Memory B cell (primary cell): ENCODE measurements around the gene LSM10.

ENCODE experiments used
- ATAC-seq: fragments of 150-1000 bp; cut with Tn5 transposase; 2 replicates; pipeline ENCODE4 v1.10.0; 2021; ENCODE audit warnings: low read depth, mild to moderate bottlenecking, moderate library complexity
- DNase-seq, 2 donors: peaks; one replicate each; pipeline ENCODE4 v3.0.0; 2022; ENCODE audit warnings: low spot score in 2 of 2
- H3K27ac Mint-ChIP-seq: one replicate; pipeline ENCODE4 v1.8.0; 2022; ENCODE audit warnings: mild to moderate bottlenecking, moderate library complexity, mixed read lengths
- H3K27me3 Mint-ChIP-seq: one replicate; pipeline ENCODE4 v1.8.0; 2022; ENCODE audit warnings: mixed read lengths
- H3K36me3 Mint-ChIP-seq: one replicate; pipeline ENCODE4 v1.8.0; 2022; ENCODE audit warnings: mild to moderate bottlenecking, mixed read lengths
- H3K4me1 Mint-ChIP-seq: one replicate; pipeline ENCODE4 v1.8.0; 2022; ENCODE audit warnings: mixed read lengths
- H3K4me3 Mint-ChIP-seq: one replicate; pipeline ENCODE4 v1.8.0; 2022; ENCODE audit warnings: mild to moderate bottlenecking, moderate library complexity, mixed read lengths
- H3K9me3 Mint-ChIP-seq: one replicate; pipeline ENCODE4 v1.8.0; 2022; ENCODE audit warnings: mixed read lengths

Gene LSM10

GRCh38 chr1:36397378-36398230, at the start of gene LSM10:
Gene LSM10, minus strand, starts transcription at chr1:36397908. Its CDS starts 3,779 bp downstream, at chr1:36394129.
- Mint-ChIP-seq H3K27ac (peak within 1 kb of the TSS; percentile 96), H3K4me3 (peak within 1 kb of the TSS; percentile 97), H3K27me3 (no peaks in the 10 kb centered on the region), H3K36me3 (peaks cover 12% of the 10 kb centered on the region), H3K4me1 (peaks cover 33% of the 10 kb centered on the region), H3K9me3 (no peaks in the 10 kb centered on the region)
- ATAC-seq (peak; percentile 84), DNase-seq (peak; percentile 81 to 83)

GRCh38 chr1:36447450-36447849, 49.7 kb upstream of the LSM10 start:
- ATAC-seq (no peak), DNase-seq (no peak)
- Mint-ChIP-seq H3K4me1 (peaks cover 6% of the 10 kb centered on the region), H3K9me3 (no peaks in the 10 kb centered on the region), H3K27ac (no peak overlapping the region), H3K36me3 (no peaks in the 10 kb centered on the region), H3K27me3 (no peaks in the 10 kb centered on the region), H3K4me3 (no peak overlapping the region)

GRCh38 chr1:36446746-36447145, 49.0 kb upstream of the LSM10 start:
- Mint-ChIP-seq H3K4me3 (no peak overlapping the region), H3K27me3 (no peaks in the 10 kb centered on the region), H3K36me3 (no peaks in the 10 kb centered on the region), H3K4me1 (peaks cover 4% of the 10 kb centered on the region), H3K27ac (no peak overlapping the region), H3K9me3 (no peaks in the 10 kb centered on the region)
- ATAC-seq (no peak), DNase-seq (no peak)

- no peak for ATAC-seq
- H3K4me3 Mint-ChIP-seq, result no peak overlapping the region
- no peaks in the 10 kb centered on the region for H3K4me1 Mint-ChIP-seq
- no peaks in the 10 kb centered on the region for H3K27me3 Mint-ChIP-seq
- H3K9me3 Mint-ChIP-seq, result no peaks in the 10 kb centered on the region
- DNase-seq, result no peak
- H3K36me3 Mint-ChIP-seq, result no peaks in the 10 kb centered on the region
- peak overlapping the region; percentile 11 for H3K27ac Mint-ChIP-seq
Observed at GRCh38 chr1:36446271-36446670, 48.6 kb upstream of the LSM10 start.

- no peaks in the 10 kb centered on the region for H3K4me1 Mint-ChIP-seq
- no peaks in the 10 kb centered on the region for H3K36me3 Mint-ChIP-seq
- H3K9me3 Mint-ChIP-seq, result no peaks in the 10 kb centered on the region
- DNase-seq (no peak), ATAC-seq (no peak)
- no peaks in the 10 kb centered on the region for H3K27me3 Mint-ChIP-seq
- H3K4me3 Mint-ChIP-seq, result no peak overlapping the region
- H3K27ac Mint-ChIP-seq, result no peak overlapping the region
Observed at GRCh38 chr1:36443297-36443696, 45.6 kb upstream of the LSM10 start.

GRCh38 chr1:36442337-36442736, 44.6 kb upstream of the LSM10 start:
- H3K27me3 Mint-ChIP-seq, result no peaks in the 10 kb centered on the region
- no peaks in the 10 kb centered on the region for H3K36me3 Mint-ChIP-seq
- no peak overlapping the region for H3K27ac Mint-ChIP-seq
- no peaks in the 10 kb centered on the region for H3K9me3 Mint-ChIP-seq
- no peak for DNase-seq
- H3K4me3 Mint-ChIP-seq, result no peak overlapping the region
- ATAC-seq, result no peak
- H3K4me1 Mint-ChIP-seq, result no peaks in the 10 kb centered on the region

- H3K36me3 Mint-ChIP-seq, result no peaks in the 10 kb centered on the region
- H3K9me3 Mint-ChIP-seq, result no peaks in the 10 kb centered on the region
- DNase-seq (no peak), ATAC-seq (no peak)
- no peaks in the 10 kb centered on the region for H3K4me1 Mint-ChIP-seq
- no peaks in the 10 kb centered on the region for H3K27me3 Mint-ChIP-seq
- no peak overlapping the region for H3K27ac Mint-ChIP-seq
- no peak overlapping the region for H3K4me3 Mint-ChIP-seq
Observed at GRCh38 chr1:36440646-36441045, 42.9 kb upstream of the LSM10 start.

- H3K36me3 Mint-ChIP-seq, result no peaks in the 10 kb centered on the region
- no peak for DNase-seq
- no peak overlapping the region for H3K4me3 Mint-ChIP-seq
- H3K4me1 Mint-ChIP-seq, result no peaks in the 10 kb centered on the region
- H3K27me3 Mint-ChIP-seq, result no peaks in the 10 kb centered on the region
- no peak for ATAC-seq
- no peaks in the 10 kb centered on the region for H3K9me3 Mint-ChIP-seq
- H3K27ac Mint-ChIP-seq, result no peak overlapping the region
Observed at GRCh38 chr1:36440044-36440443, 42.3 kb upstream of the LSM10 start.

GRCh38 chr1:36438715-36439114, 41.0 kb upstream of the LSM10 start:
- no peaks in the 10 kb centered on the region for H3K36me3 Mint-ChIP-seq
- H3K27ac Mint-ChIP-seq, result no peak overlapping the region
- ATAC-seq (no peak), DNase-seq (no peak)
- no peaks in the 10 kb centered on the region for H3K27me3 Mint-ChIP-seq
- H3K4me3 Mint-ChIP-seq, result no peak overlapping the region
- no peaks in the 10 kb centered on the region for H3K4me1 Mint-ChIP-seq
- H3K9me3 Mint-ChIP-seq, result no peaks in the 10 kb centered on the region

GRCh38 chr1:36436821-36437220, 39.1 kb upstream of the LSM10 start:
- ATAC-seq (no peak), DNase-seq (no peak)
- Mint-ChIP-seq H3K9me3 (no peaks in the 10 kb centered on the region), H3K27me3 (no peaks in the 10 kb centered on the region), H3K4me3 (no peak overlapping the region), H3K4me1 (no peaks in the 10 kb centered on the region), H3K27ac (no peak overlapping the region), H3K36me3 (no peaks in the 10 kb centered on the region)

DNA sequence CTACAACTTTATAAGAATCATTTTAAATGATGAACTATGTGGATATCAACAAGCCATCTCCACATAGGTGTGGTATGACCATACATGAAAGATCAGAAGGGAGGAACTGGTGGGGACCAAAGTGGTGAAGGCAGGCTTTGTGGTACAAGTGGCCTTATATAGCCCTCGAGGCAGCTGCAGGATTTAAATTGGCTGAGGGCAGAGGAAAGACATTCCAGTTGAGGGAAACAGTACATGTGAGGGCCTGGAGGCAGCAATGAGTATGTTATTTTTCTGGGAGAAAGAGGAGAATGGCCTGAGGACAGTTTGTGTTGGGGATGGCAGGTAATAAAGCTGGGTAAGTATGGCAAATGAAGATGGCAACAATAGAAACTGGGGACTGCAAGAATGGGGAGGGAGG, 35.4 kb upstream of the LSM10 start:
- Mint-ChIP-seq H3K9me3 (no peaks in the 10 kb centered on the region), H3K27ac (no peak overlapping the region), H3K4me1 (no peaks in the 10 kb centered on the region), H3K4me3 (no peak overlapping the region), H3K27me3 (no peaks in the 10 kb centered on the region), H3K36me3 (peaks cover 6% of the 10 kb centered on the region)
- ATAC-seq (no peak), DNase-seq (no peak)

- Mint-ChIP-seq H3K27ac (no peak overlapping the region), H3K9me3 (no peaks in the 10 kb centered on the region), H3K27me3 (no peaks in the 10 kb centered on the region), H3K36me3 (peaks cover 6% of the 10 kb centered on the region), H3K4me1 (no peaks in the 10 kb centered on the region), H3K4me3 (no peak overlapping the region)
- ATAC-seq (no peak), DNase-seq (no peak)
Observed at GRCh38 chr1:36432616-36433015, 34.9 kb upstream of the LSM10 start.

DNA sequence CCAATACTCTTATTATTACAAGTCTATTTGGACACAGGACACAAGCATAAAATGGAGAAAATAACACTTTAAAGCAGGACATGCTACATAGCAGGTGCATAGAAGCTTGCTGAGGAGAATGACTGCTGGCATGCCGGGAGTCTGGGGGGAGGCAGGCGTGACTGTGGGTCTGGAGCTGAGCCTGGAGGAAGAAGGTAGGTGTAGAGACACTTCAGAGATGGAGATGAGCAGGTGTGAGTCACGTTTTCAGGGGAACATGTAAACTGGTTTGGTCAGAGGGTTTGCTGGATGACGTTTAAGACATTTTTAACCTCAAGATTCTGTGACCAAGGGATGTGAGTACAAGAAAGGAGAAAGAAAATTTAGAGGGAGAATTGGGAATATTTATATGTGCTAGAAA, 28.1 kb upstream of the LSM10 start:
- DNase-seq (no peak), ATAC-seq (no peak)
- H3K9me3 Mint-ChIP-seq, result no peaks in the 10 kb centered on the region
- no peak overlapping the region for H3K4me3 Mint-ChIP-seq
- H3K27me3 Mint-ChIP-seq, result no peaks in the 10 kb centered on the region
- peaks cover 6% of the 10 kb centered on the region for H3K4me1 Mint-ChIP-seq
- no peak overlapping the region for H3K27ac Mint-ChIP-seq
- H3K36me3 Mint-ChIP-seq, result no peaks in the 10 kb centered on the region

GRCh38 chr1:36421649-36422048, 23.9 kb upstream of the LSM10 start:
- H3K36me3 Mint-ChIP-seq, result no peaks in the 10 kb centered on the region
- ATAC-seq (no peak), DNase-seq (no peak)
- peak overlapping the region; percentile 51 for H3K27ac Mint-ChIP-seq
- H3K4me1 Mint-ChIP-seq, result peaks cover 8% of the 10 kb centered on the region
- H3K4me3 Mint-ChIP-seq, result no peak overlapping the region
- H3K27me3 Mint-ChIP-seq, result no peaks in the 10 kb centered on the region
- H3K9me3 Mint-ChIP-seq, result no peaks in the 10 kb centered on the region

DNA sequence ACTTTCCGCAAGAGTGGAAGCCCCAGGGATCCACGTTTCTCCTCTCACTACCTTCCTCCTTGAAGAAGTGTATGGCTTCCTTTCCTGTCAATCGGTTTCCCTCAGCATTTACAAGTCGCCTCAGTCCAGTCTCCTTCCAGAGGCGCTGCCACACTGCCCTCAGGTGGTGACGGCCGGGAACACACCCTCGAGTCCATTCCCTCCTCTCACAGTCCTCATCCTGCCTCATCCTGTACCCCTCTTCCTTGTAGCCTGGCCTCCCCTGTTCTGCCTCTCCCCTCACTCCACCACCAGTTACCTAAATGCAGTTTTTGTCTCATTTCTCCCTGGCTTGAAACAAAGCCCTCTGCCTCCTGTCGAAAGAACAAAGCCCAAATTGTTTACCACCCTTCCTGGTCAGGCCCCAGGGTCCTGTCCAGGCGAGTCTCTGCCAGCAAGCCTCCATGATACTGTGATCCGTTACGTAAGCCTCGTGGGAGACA, 23.2 kb upstream of the LSM10 start:
- H3K27ac Mint-ChIP-seq, result peak overlapping the region; percentile 51
- peak; percentile 97 for ATAC-seq
- H3K27me3 Mint-ChIP-seq, result no peaks in the 10 kb centered on the region
- no peaks in the 10 kb centered on the region for H3K9me3 Mint-ChIP-seq
- peaks cover 8% of the 10 kb centered on the region for H3K4me1 Mint-ChIP-seq
- DNase-seq, result peak; percentile 87 to 93
- H3K4me3 Mint-ChIP-seq, result no peak overlapping the region
- H3K36me3 Mint-ChIP-seq, result peaks cover 1% of the 10 kb centered on the region
